NB4 (cell line): ENCODE data around the gene GCH1.

ENCODE experiments used
- DNase-seq: peaks from one replicate; pipeline ENCODE4 v3.0.0; 2010; ENCODE audit warnings: low read depth
- H3K4me3 ChIP-seq: one replicate; pipeline ENCODE4 v1.5.1; 2011; ENCODE audit warnings: mild to moderate bottlenecking, low read depth, low read length, moderate library complexity
- MYC ChIP-seq: IDR thresholded peaks from 2 replicates; pipeline ENCODE4 v1.6.1; 2011; ENCODE audit warnings: low read depth, low read length
- POLR2A ChIP-seq: IDR thresholded peaks from 2 replicates; pipeline ENCODE4 v1.6.1; 2011; ENCODE audit warnings: mild to moderate bottlenecking; ENCODE audit not compliant: insufficient read length; ENCODE audit errors: extremely low read depth
- TF ChIP-seq, protein P1 (sequence below): IDR thresholded peaks from one replicate; pipeline ENCODE4 v1.5.1; 2012; ENCODE audit warnings: low read depth, low read length
- TF ChIP-seq, protein P2 (sequence below): IDR thresholded peaks from 2 replicates; pipeline ENCODE4 v1.6.1; 2011; ENCODE audit warnings: low read depth, low read length

Gene GCH1

DNA sequence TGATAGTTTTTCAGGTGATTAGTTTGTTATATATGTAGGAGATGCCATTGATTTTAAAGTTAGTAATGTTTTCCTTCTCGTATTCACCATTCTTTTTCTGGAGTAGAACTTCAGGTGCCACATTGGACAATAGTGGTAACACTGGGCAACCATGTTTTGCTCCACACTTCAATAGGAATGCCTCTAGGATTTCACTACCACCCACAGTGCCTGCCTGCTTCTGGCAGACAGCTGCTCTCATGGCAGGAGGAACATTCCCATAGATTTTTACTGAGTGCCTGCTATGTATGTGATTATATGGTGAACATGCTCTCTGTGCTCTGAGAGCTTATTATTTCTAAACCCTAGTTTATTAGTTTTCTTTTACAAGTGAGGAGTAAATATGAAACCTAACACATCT is 53.7 kb downstream of the GCH1 start:
- no peak for DNase-seq
- TF ChIP-seq MYC = no peak
- TF ChIP-seq, protein P1, sequence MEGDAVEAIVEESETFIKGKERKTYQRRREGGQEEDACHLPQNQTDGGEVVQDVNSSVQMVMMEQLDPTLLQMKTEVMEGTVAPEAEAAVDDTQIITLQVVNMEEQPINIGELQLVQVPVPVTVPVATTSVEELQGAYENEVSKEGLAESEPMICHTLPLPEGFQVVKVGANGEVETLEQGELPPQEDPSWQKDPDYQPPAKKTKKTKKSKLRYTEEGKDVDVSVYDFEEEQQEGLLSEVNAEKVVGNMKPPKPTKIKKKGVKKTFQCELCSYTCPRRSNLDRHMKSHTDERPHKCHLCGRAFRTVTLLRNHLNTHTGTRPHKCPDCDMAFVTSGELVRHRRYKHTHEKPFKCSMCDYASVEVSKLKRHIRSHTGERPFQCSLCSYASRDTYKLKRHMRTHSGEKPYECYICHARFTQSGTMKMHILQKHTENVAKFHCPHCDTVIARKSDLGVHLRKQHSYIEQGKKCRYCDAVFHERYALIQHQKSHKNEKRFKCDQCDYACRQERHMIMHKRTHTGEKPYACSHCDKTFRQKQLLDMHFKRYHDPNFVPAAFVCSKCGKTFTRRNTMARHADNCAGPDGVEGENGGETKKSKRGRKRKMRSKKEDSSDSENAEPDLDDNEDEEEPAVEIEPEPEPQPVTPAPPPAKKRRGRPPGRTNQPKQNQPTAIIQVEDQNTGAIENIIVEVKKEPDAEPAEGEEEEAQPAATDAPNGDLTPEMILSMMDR = no peak
- H3K4me3 ChIP-seq = no peak overlapping the region

DNA sequence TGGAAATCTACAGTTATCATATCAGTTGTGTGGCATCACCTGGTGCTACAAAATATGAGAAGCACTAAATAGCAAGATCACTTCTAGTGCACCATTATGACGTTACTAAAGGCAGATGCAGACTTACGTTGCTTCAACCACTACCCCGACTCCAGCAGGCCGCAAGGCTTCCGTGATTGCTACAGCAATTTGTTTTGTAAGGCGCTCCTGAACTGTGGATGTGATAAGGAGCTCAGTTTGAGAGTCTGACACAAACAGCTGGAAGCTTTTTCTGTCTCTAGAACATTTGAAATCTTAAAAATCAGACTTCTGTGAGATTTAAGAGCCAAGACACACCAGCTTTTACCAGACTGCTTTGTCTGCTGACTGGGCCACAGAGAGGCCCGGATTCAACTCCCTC is 57.0 kb downstream of the GCH1 start:
- no peak for DNase-seq
- H3K4me3 ChIP-seq = no peak overlapping the region
- TF ChIP-seq, protein P1 = no peak
- TF ChIP-seq MYC (no peak), POLR2A (no peak)
- TF ChIP-seq, protein P2, sequence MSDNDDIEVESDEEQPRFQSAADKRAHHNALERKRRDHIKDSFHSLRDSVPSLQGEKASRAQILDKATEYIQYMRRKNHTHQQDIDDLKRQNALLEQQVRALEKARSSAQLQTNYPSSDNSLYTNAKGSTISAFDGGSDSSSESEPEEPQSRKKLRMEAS = no peak

DNA sequence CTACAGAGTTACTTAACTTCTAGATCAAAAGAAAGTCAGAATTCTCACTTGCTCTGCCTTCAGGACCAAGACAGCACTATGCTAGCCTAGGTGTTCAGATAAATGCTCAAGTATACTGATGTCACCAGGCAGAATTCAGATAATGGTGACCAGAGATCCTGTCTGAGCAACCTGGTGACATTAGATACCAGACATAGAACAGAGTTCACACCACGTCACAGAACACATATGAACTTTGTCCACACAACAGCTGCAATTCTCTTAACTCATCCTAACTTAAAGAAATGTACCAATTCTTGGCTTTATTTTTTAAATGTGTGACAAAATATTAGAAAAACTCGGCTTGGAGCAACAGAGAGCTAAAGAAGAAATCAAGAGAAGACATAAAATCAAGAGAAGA is 58.1 kb downstream of the GCH1 start:
- no peak for DNase-seq
- TF ChIP-seq MYC (no peak), POLR2A (no peak)
- TF ChIP-seq, protein P2 = no peak
- TF ChIP-seq, protein P1 = no peak
- H3K4me3 ChIP-seq = no peak overlapping the region

DNA sequence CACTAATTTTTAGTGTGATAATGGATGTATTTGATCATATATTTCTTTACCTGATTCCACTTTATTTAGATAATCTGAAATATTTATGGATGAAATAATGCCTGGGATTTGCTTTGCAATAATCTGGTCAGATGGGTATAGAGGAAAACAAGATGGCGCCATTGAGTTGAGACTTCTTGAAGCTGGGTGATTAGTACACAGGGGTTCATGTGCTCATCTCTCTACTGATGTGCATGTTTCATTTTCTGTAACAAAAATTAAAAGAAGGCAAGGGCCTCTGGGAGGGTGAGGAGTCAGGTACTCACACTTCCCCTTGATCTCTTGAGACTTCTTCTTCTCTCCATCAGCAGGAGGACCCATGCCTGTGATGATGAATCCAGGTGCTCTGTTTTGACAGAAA is 61.8 kb downstream of the GCH1 start:
- DNase-seq = no peak
- no peak overlapping the region for H3K4me3 ChIP-seq
- TF ChIP-seq, protein P1 = no peak
- no peak for TF ChIP-seq POLR2A
- TF ChIP-seq, protein P2 = no peak
- no peak for TF ChIP-seq MYC

DNA sequence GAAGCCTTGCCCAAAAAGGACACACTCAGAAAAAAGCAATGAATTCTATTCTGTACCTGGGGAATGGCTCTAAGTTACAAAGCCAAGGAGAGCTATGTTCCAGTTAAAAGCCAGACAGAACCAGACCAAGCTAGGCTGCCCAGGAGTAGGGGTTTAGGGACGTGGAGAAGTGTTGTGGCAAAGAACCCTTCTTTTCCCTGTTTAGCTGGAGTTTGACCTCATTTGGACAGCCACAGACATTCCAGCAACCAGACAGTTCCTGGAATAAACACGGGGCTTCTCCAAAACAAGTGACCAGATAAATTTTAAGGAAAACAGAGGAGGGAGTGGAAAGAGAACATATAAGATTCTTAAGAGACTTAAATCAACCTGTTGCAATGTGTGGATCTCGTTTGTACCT is 62.3 kb downstream of the GCH1 start:
- TF ChIP-seq, protein P2 = no peak
- TF ChIP-seq, protein P1 = no peak
- TF ChIP-seq POLR2A = no peak
- no peak for TF ChIP-seq MYC
- no peak overlapping the region for H3K4me3 ChIP-seq
- DNase-seq = no peak

DNA sequence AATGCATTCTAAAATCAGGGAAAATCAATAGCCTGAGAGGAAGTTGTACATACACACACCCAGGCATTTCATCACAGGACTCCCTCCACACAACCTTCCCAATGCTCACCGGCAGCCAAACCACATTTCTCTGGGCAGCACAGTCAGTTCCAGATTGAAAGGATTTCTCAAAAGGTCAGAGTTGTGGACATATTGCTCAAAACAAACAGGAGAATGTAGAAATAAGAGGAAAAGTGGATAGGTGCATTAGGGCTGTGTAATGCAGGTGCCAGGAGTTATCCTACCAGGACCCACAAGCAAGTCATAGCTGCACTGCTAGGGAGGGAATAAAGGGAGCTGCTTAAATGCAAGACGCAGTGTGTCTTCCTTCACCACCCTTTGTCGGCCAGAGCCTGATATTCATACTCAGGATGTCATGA is 62.9 kb downstream of the GCH1 start:
- H3K4me3 ChIP-seq = no peak overlapping the region
- DNase-seq = no peak
- TF ChIP-seq, protein P1 = no peak
- TF ChIP-seq, protein P2 = no peak
- TF ChIP-seq POLR2A (no peak), MYC (no peak)
